Lower leg skin (tissue), 4 donors: ENCODE data around the gene FGFR2. TPM values are rescaled to one million over a fixed set of nuclear protein-coding genes. Genes with fewer than 3 reads are reported as not detected.
A peak's percentile ranks its signal among the peaks of the same experiment; 100 is the strongest.

Experiments used
- DNase-seq, 2 donors: peaks; one replicate each; pipeline ENCODE4 v3.0.0-alpha.2; 2019; ENCODE audit warnings: low spot score in 2 of 2
- H3K4me3 ChIP-seq: fragments of 200-600 bp; sonication (generic); 2 replicates; pipeline ENCODE4 v1.5.1; 2017; ENCODE audit warnings: mild to moderate bottlenecking, low read depth; ENCODE audit not compliant: poor library complexity, severe bottlenecking
- CTCF ChIP-seq, 3 donors: fragments of 450-650 bp; IDR thresholded peaks; one replicate each; pipeline ENCODE4 v1.5.1; 2016; ENCODE audit warnings: antibody characterized with exemption in 3 of 3, mild to moderate bottlenecking in 3 of 3, moderate library complexity in 2 of 3
- POLR2A ChIP-seq, 2 donors: fragments of 450-650 bp; IDR thresholded peaks; one replicate each; pipeline ENCODE4 v1.6.1; 2016 to 2017; ENCODE audit warnings: antibody characterized with exemption in 2 of 2, mild to moderate bottlenecking in 1 of 2, moderate library complexity in 1 of 2
- WGBS, 2 donors: methylation state at CpG; one replicate each; pipeline ENCODE4 v1.1.5; 2018; 5-methylcytosine and 5-hydroxymethylcytosine counted together
- intact Hi-C: fragments of 100-400 bp; cut with DNase I; formaldehyde crosslinking; loops from one replicate; pipeline ENCODE4 v1.15.0; 2023; ENCODE audit warnings: low total_unique reads
- total RNA-seq, 4 donors: library from RNA; depleted of rRNA; stranded (reverse); fragments of >200 nt; gene quantifications; one replicate each; pipeline ENCODE4 v1.1.0, GENCODE V29; 2016

The FGFR2 gene
- total RNA-seq, 4 donors from 2014 or later: 123 to 179 (median 148) TPM

DNA sequence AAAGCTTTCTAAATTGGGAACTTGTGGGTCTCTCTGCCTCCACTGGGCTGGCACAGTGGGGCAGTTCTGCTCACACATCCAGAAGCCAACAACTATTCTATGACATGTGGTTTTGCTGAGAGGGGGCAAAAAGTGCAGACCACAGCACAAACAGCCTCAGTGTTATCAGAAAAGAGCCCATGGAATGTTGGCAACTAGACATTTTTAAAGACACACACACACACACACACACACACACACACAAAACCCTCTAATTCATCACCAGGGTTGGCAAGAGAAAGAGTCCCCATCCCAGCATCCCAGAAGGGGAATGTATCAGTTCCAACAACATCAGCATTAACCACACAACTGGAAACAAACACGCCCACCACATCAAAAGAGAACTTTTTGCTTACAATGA is 117.1 kb downstream of the FGFR2 start:
- H3K4me3 ChIP-seq: no peak overlapping the region
- no peak for TF ChIP-seq POLR2A (IDR thresholded peaks at IDR 0.05)
- TF ChIP-seq CTCF (IDR thresholded peaks at IDR 0.05): no peak
- DNase-seq: no peak
- WGBS, 2 donors: 48 to 56% methylated on average over 1 of the region's 1 CpG
- intact Hi-C loops: no loop called here

- WGBS, 2 donors: 59 to 65% methylated on average over 7 of the region's 7 CpGs
- H3K4me3 ChIP-seq: no peak overlapping the region
- intact Hi-C loops: no loop called here
- DNase-seq: no peak
- no peak for TF ChIP-seq POLR2A (IDR thresholded peaks at IDR 0.05)
- no peak for TF ChIP-seq CTCF (IDR thresholded peaks at IDR 0.05)
Observed at GRCh38 chr10:121478556-121478955, 119.7 kb downstream of the FGFR2 start.

- WGBS, 2 donors: 50 to 51% methylated on average over 19 of the region's 19 CpGs
- peak in 1 of 2 donors; percentile 52 for DNase-seq
- TF ChIP-seq POLR2A (IDR thresholded peaks at IDR 0.05) (no peak), CTCF (IDR thresholded peaks at IDR 0.05) (no peak)
- intact Hi-C loops: loop anchor here (10.0 kb wide), 1 partner anchor 1295 kb away; no protein-coding TSS in a partner anchor
- no peak overlapping the region for H3K4me3 ChIP-seq
Observed at GRCh38 chr10:121469797-121470606, 128.2 kb downstream of the FGFR2 start.

DNA sequence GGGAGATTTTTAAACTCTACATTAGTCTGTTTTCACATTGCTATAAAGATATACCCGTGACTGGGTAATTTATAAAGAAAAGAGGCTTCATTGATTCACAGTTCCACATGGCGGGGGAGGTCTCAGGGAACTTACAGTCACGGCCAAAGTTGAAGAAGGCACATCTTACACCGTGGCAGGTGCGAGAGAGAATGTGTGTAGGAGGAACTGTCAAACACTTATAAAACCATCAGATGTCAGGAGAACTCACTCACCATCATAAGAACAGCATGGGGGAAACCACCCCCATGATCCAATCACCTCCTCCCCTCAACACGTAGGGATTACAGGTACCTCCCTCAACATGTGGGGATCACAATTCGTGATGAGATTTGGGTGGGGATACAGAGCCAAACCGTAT is 129.5 kb downstream of the FGFR2 start:
- WGBS, 2 donors: 82 to 85% methylated on average over 8 of the region's 8 CpGs

GRCh38 chr10:121466424-121466823 is 131.8 kb downstream of the FGFR2 start:
- peak in 1 of 2 donors; percentile 39 for DNase-seq
- intact Hi-C loops: loop anchor here (10.0 kb wide), 1 partner anchor 1292 kb away; no protein-coding TSS in a partner anchor
- WGBS, 2 donors: 84% methylated on average over 4 of the region's 4 CpGs
- TF ChIP-seq CTCF (IDR thresholded peaks at IDR 0.05) (no peak), POLR2A (IDR thresholded peaks at IDR 0.05) (no peak)
- no peak overlapping the region for H3K4me3 ChIP-seq

More for the DNA sequence above, 129.5 kb downstream of the FGFR2 start:
- peak in 1 of 2 donors; percentile 43 for DNase-seq
- H3K4me3 ChIP-seq: no peak overlapping the region
- TF ChIP-seq POLR2A (IDR thresholded peaks at IDR 0.05) (no peak), CTCF (IDR thresholded peaks at IDR 0.05) (no peak)
- intact Hi-C loops: loop anchor here (10.0 kb wide), 1 partner anchor 1294 kb away; no protein-coding TSS in a partner anchor
